ENCODE results near the gene SPRR4.

SPRR4 gene

GRCh38 chr1:152976688-152977087 is 6.2 kb downstream of the SPRR4 start:
- DNase-seq (ENCODE audit: low read depth): no peak
- TF ChIP-seq CTCF (IDR thresholded peaks at IDR 0.05; ENCODE audit: control insufficient read depth, extremely low read depth, insufficient read depth): no peak

GRCh38 chr1:152977614-152978013 is 7.2 kb downstream of the SPRR4 start:
- no peak overlapping the region for H3K4me3 ChIP-seq (ENCODE audit: low read depth, low read length)
- no peak for DNase-seq (ENCODE audit: low read depth)
- no peak for TF ChIP-seq CTCF (IDR thresholded peaks at IDR 0.05; ENCODE audit: control insufficient read depth, extremely low read depth, insufficient read depth)

More at GRCh38 chr1:152976688-152977087, 6.2 kb downstream of the SPRR4 start:
- no peak overlapping the region for H3K4me3 ChIP-seq (ENCODE audit: low read depth, low read length)

- no peak for DNase-seq (ENCODE audit: low read depth)
- no peak overlapping the region for H3K4me3 ChIP-seq (ENCODE audit: low read depth, low read length)
- no peak for TF ChIP-seq CTCF (IDR thresholded peaks at IDR 0.05; ENCODE audit: control insufficient read depth, extremely low read depth, insufficient read depth)
Observed at GRCh38 chr1:152980676-152981075, 10.2 kb downstream of the SPRR4 start.

- no peak overlapping the region for H3K4me3 ChIP-seq (ENCODE audit: low read depth, low read length)
- no peak for DNase-seq (ENCODE audit: low read depth)
- no peak for TF ChIP-seq CTCF (IDR thresholded peaks at IDR 0.05; ENCODE audit: control insufficient read depth, extremely low read depth, insufficient read depth)
Observed at GRCh38 chr1:152981146-152981871, 10.9 kb downstream of the SPRR4 start.

GRCh38 chr1:152982076-152982475 is 11.6 kb downstream of the SPRR4 start:
- no peak for TF ChIP-seq CTCF (IDR thresholded peaks at IDR 0.05; ENCODE audit: control insufficient read depth, extremely low read depth, insufficient read depth)

GRCh38 chr1:152983234-152983633 is 12.8 kb downstream of the SPRR4 start:
- no peak for TF ChIP-seq CTCF (IDR thresholded peaks at IDR 0.05; ENCODE audit: control insufficient read depth, extremely low read depth, insufficient read depth)
- DNase-seq (ENCODE audit: low read depth): no peak
- no peak overlapping the region for H3K4me3 ChIP-seq (ENCODE audit: low read depth, low read length)

More at GRCh38 chr1:152982076-152982475, 11.6 kb downstream of the SPRR4 start:
- no peak overlapping the region for H3K4me3 ChIP-seq (ENCODE audit: low read depth, low read length)
- DNase-seq (ENCODE audit: low read depth): no peak

GRCh38 chr1:152983743-152984142 is 13.3 kb downstream of the SPRR4 start, which contains the start of gene SPRR1A:
Gene SPRR1A (plus strand): TSS chr1:152984081. CDS start chr1:152985231, 1,150 bp downstream.
- DNase-seq (ENCODE audit: low read depth): no peak
- no peak within 1 kb of the TSS for H3K4me3 ChIP-seq (ENCODE audit: low read depth, low read length)
- no peak for TF ChIP-seq CTCF (IDR thresholded peaks at IDR 0.05; ENCODE audit: control insufficient read depth, extremely low read depth, insufficient read depth)

All from LNCaP clone FGC (cell line).